Motor neuron (in vitro differentiated cells): ENCODE results near the gene TPBGL. TPM values are rescaled to one million over a fixed set of nuclear protein-coding genes. Genes with fewer than 3 reads are reported as not detected.

Source experiments
- total RNA-seq, 8 experiments: library from RNA; unstranded; fragments of 300-600 nt; gene quantifications; 2 replicates each; pipeline versions ENCODE4 v1.2.3 to v1.2.4, GENCODE V29; 2022

Gene TPBGL
- total RNA-seq, 8 experiments from 2014 or later: 0.17 to 0.81 (median 0.30) TPM

Other genes starting within 250 kb of the TPBGL start
- 1 to 10 TPM in 1 of 8 experiments, under 1 TPM in 7; under 0.01 to 1.4 (median 0.10) TPM for gene OR2AT4, start 143.9 kb upstream of the TPBGL start, total RNA-seq
- gene SLCO2B1, start 89.7 kb upstream of the TPBGL start, total RNA-seq: 1 to 10 TPM in 2 of 8 experiments, under 1 TPM in 6; 0.16 to 8.9 (median 0.59) TPM
- 10 to 100 TPM in 5 of 8 experiments, 1 to 10 TPM in 3; 5.6 to 20.3 (median 14.0) TPM for gene ARRB1, start 110.9 kb downstream of the TPBGL start, total RNA-seq
- gene RPS3, start 158.7 kb downstream of the TPBGL start, total RNA-seq: 1,000 to 10,000 TPM; 1,093 to 3,288 (median 2,247) TPM
- gene KLHL35, start 192.4 kb downstream of the TPBGL start, total RNA-seq: 10 to 100 TPM in 2 of 8 experiments, 1 to 10 TPM in 5, under 1 TPM in 1; 0.56 to 16.9 (median 6.3) TPM